Naive thymus-derived CD4-positive, alpha-beta T cell (primary cell): ENCODE measurements around the gene PHGDH. TPM values are rescaled to one million over a fixed set of nuclear protein-coding genes. Genes with fewer than 3 reads are reported as not detected.

Experiments
- ATAC-seq: fragments of 150-1000 bp; cut with Tn5 transposase; 2 replicates; pipeline ENCODE4 v1.10.0; 2021; ENCODE audit warnings: mild to moderate bottlenecking, moderate library complexity
- CTCF ChIA-PET: fragments of 350-600 bp; sonication (Branson Sonifier 250); formaldehyde crosslinking; loops from one replicate; lab custom pipeline; 2021; ENCODE audit warnings: antibody characterized with exemption; lab: Charles Lee
- POLR2A ChIA-PET: fragments of 350-600 bp; sonication (Branson Sonifier 250); formaldehyde crosslinking; loops from one replicate; lab custom pipeline; 2021; ENCODE audit warnings: antibody characterized with exemption, inconsistent platforms; lab: Charles Lee
- DNase-seq, 9 donors: peaks; one replicate each; pipeline versions ENCODE4 v3.0.0 to v3.0.0-alpha.2; 2020 to 2022; ENCODE audit warnings: mixed read lengths in 1 of 9
- H3K27ac ChIP-seq: one replicate; pipeline ENCODE4 v1.7.0; 2013; ENCODE audit warnings: mild to moderate bottlenecking, low read depth, low read length, moderate library complexity
- H3K27me3 ChIP-seq, 2 donors: one replicate each; pipeline ENCODE4 v1.7.0; 2013; ENCODE audit warnings: low read length in 2 of 2, mild to moderate bottlenecking in 2 of 2, moderate library complexity in 2 of 2; ENCODE audit not compliant: control insufficient read depth in 2 of 2, insufficient read depth in 2 of 2
- H3K36me3 ChIP-seq, 3 experiments: 1 replicate in 2 of 3; 2 replicates in 1 of 3; pipeline ENCODE4 v1.7.0; 2013; ENCODE audit warnings: low read length in 3 of 3, mild to moderate bottlenecking in 3 of 3, moderate library complexity in 1 of 3; ENCODE audit not compliant: insufficient read depth in 3 of 3, control insufficient read depth in 2 of 3
- H3K4me1 ChIP-seq, 2 donors: one replicate each; pipeline ENCODE4 v1.7.0; 2013; ENCODE audit warnings: low read length in 2 of 2, mild to moderate bottlenecking in 2 of 2, moderate library complexity in 1 of 2; ENCODE audit not compliant: control insufficient read depth in 2 of 2, insufficient read depth in 2 of 2
- H3K4me3 ChIP-seq: 2 replicates; pipeline ENCODE4 v1.7.0; 2013; ENCODE audit warnings: mild to moderate bottlenecking, low read length
- H3K9me3 ChIP-seq, 3 experiments: 1 replicate in 2 of 3; 2 replicates in 1 of 3; pipeline ENCODE4 v1.7.0; 2013; ENCODE audit warnings: low read length in 3 of 3; ENCODE audit not compliant: control insufficient read depth in 2 of 3
- H3K27ac Mint-ChIP-seq, 9 donors: one replicate each; pipeline ENCODE4 v1.8.0; 2020 to 2022; ENCODE audit warnings: mixed read lengths in 9 of 9, mild to moderate bottlenecking in 8 of 9, moderate library complexity in 5 of 9, inconsistent platforms in 2 of 9
- H3K27me3 Mint-ChIP-seq, 5 donors: one replicate each; pipeline ENCODE4 v1.8.0; 2021 to 2022; ENCODE audit warnings: mixed read lengths in 5 of 5, mild to moderate bottlenecking in 1 of 5
- H3K36me3 Mint-ChIP-seq, 5 donors: one replicate each; pipeline ENCODE4 v1.8.0; 2020 to 2022; ENCODE audit warnings: mixed read lengths in 5 of 5, mild to moderate bottlenecking in 3 of 5, inconsistent platforms in 1 of 5
- H3K4me1 Mint-ChIP-seq, 7 donors: one replicate each; pipeline ENCODE4 v1.8.0; 2020 to 2022; ENCODE audit warnings: mixed read lengths in 7 of 7, mild to moderate bottlenecking in 3 of 7, inconsistent platforms in 1 of 7
- H3K4me3 Mint-ChIP-seq, 10 donors: one replicate each; pipeline ENCODE4 v1.8.0; 2020 to 2022; ENCODE audit warnings: mild to moderate bottlenecking in 10 of 10, mixed read lengths in 10 of 10, moderate library complexity in 6 of 10, inconsistent platforms in 2 of 10
- H3K9me3 Mint-ChIP-seq, 11 donors: one replicate each; pipeline ENCODE4 v1.8.0; 2020 to 2022; ENCODE audit warnings: mixed read lengths in 11 of 11, mild to moderate bottlenecking in 4 of 11, inconsistent platforms in 1 of 11, moderate library complexity in 1 of 11
- intact Hi-C, 2 donors: fragments of 100-400 bp; cut with micrococcal nuclease; formaldehyde crosslinking; loops; one replicate each; pipeline ENCODE4 v1.15.1; 2023
- polyA plus RNA-seq, 2 donors: library from polyadenylated mRNA; unstranded; fragments of 300-500 nt; fragmentation: Illumina TruSeq; gene quantifications; one replicate each; pipeline ENCODE4 v1.2.3, GENCODE V29; 2021
- total RNA-seq, 6 experiments: library from RNA in 5 of 6; stranded (reverse) in 5 of 6; gene quantifications; 1 replicate in 5 of 6; 2 replicates in 1 of 6; pipeline ENCODE4 v1.2.3 and lab custom pipeline; 2021 to 2026

PHGDH gene
- total and polyA plus RNA-seq, 7 experiments from 2014 or later, result 6.9 to 79.5 (median 18.8) TPM

GRCh38 chr1:119778886-119779560 is 67.3 kb downstream of the PHGDH start:
- H3K4me3 Mint-ChIP-seq, result no peak overlapping the region
- intact Hi-C loops, result no loop called here
- no peaks in the 10 kb centered on the region for H3K27me3 ChIP-seq
- no peak overlapping the region for H3K27ac ChIP-seq
- CTCF ChIA-PET, result no interaction called here
- H3K36me3 ChIP-seq, result no peaks in the 10 kb centered on the region
- DNase-seq (no peak), ATAC-seq (no peak)
- H3K4me3 ChIP-seq, result no peak overlapping the region
- no peaks in the 10 kb centered on the region for H3K36me3 Mint-ChIP-seq
- peaks cover 0 to 11% (median 0%) of the 10 kb centered on the region in 7 donors for H3K4me1 Mint-ChIP-seq
- H3K4me1 ChIP-seq, result no peaks in the 10 kb centered on the region
- no peaks in the 10 kb centered on the region for H3K9me3 ChIP-seq
- no peaks in the 10 kb centered on the region for H3K9me3 Mint-ChIP-seq
- H3K27me3 Mint-ChIP-seq, result peaks cover 0 to 53% (median 10%) of the 10 kb centered on the region in 5 donors
- POLR2A ChIA-PET, result no interaction called here
- H3K27ac Mint-ChIP-seq, result no peak overlapping the region

- DNase-seq (no peak), ATAC-seq (no peak)
- intact Hi-C loops, result no loop called here
- H3K4me3 Mint-ChIP-seq, result no peak overlapping the region
- Histone ChIP-seq H3K4me3 (no peak overlapping the region), H3K9me3 (no peaks in the 10 kb centered on the region), H3K4me1 (no peaks in the 10 kb centered on the region), H3K27me3 (no peaks in the 10 kb centered on the region), H3K36me3 (no peaks in the 10 kb centered on the region), H3K27ac (no peak overlapping the region)
- peak overlapping the region in 1 of 9 donors; percentile 55 for H3K27ac Mint-ChIP-seq
- no peaks in the 10 kb centered on the region for H3K9me3 Mint-ChIP-seq
- H3K36me3 Mint-ChIP-seq, result no peaks in the 10 kb centered on the region
- peaks cover 0 to 15% (median 0%) of the 10 kb centered on the region in 7 donors for H3K4me1 Mint-ChIP-seq
- H3K27me3 Mint-ChIP-seq, result peaks cover 0 to 58% (median 12%) of the 10 kb centered on the region in 5 donors
- POLR2A ChIA-PET, result no interaction called here
- CTCF ChIA-PET, result no interaction called here
Measured at GRCh38 chr1:119779869-119780356, 68.2 kb downstream of the PHGDH start.

GRCh38 chr1:119781434-119782210 is 69.9 kb downstream of the PHGDH start:
- no peak for ATAC-seq
- Histone ChIP-seq H3K4me3 (no peak overlapping the region), H3K4me1 (no peaks in the 10 kb centered on the region), H3K27ac (no peak overlapping the region), H3K27me3 (no peaks in the 10 kb centered on the region), H3K9me3 (no peaks in the 10 kb centered on the region), H3K36me3 (no peaks in the 10 kb centered on the region)
- H3K36me3 Mint-ChIP-seq, result no peaks in the 10 kb centered on the region
- H3K27me3 Mint-ChIP-seq, result peaks cover 0 to 52% (median 9%) of the 10 kb centered on the region in 5 donors
- peaks cover 0 to 30% (median 0%) of the 10 kb centered on the region in 7 donors for H3K4me1 Mint-ChIP-seq
- intact Hi-C loops, result no loop called here
- H3K4me3 Mint-ChIP-seq, result no peak overlapping the region
- DNase-seq, result no peak
- ChIA-PET CTCF (no interaction called here), POLR2A (no interaction called here)
- no peak overlapping the region for H3K27ac Mint-ChIP-seq
- H3K9me3 Mint-ChIP-seq, result no peaks in the 10 kb centered on the region

GRCh38 chr1:119782631-119783325 is 71.0 kb downstream of the PHGDH start:
- no peak for DNase-seq
- peaks cover 0 to 52% (median 7%) of the 10 kb centered on the region in 5 donors for H3K27me3 Mint-ChIP-seq
- Histone ChIP-seq H3K27me3 (no peaks in the 10 kb centered on the region), H3K4me1 (no peaks in the 10 kb centered on the region), H3K4me3 (no peak overlapping the region), H3K9me3 (no peaks in the 10 kb centered on the region), H3K36me3 (no peaks in the 10 kb centered on the region), H3K27ac (no peak overlapping the region)
- no peaks in the 10 kb centered on the region for H3K9me3 Mint-ChIP-seq
- peaks cover 0 to 1% (median 0%) of the 10 kb centered on the region in 5 donors for H3K36me3 Mint-ChIP-seq
- peak overlapping the region in 1 of 9 donors; percentile 31 for H3K27ac Mint-ChIP-seq
- no peak for ATAC-seq
- POLR2A ChIA-PET, result no interaction called here
- CTCF ChIA-PET, result no interaction called here
- intact Hi-C loops, result no loop called here
- H3K4me3 Mint-ChIP-seq, result no peak overlapping the region
- H3K4me1 Mint-ChIP-seq, result peaks cover 0 to 36% (median 0%) of the 10 kb centered on the region in 7 donors

GRCh38 chr1:119783354-119784185 is 71.8 kb downstream of the PHGDH start:
- H3K36me3 ChIP-seq, result no peaks in the 10 kb centered on the region
- H3K9me3 ChIP-seq, result no peaks in the 10 kb centered on the region
- intact Hi-C loops, result no loop called here
- no peak for DNase-seq
- no peak for ATAC-seq
- CTCF ChIA-PET, result no interaction called here
- no peaks in the 10 kb centered on the region for H3K27me3 ChIP-seq
- Mint-ChIP-seq H3K27ac (peak overlapping the region in 2 of 9 donors; percentile 18 to 31), H3K27me3 (peaks cover 0 to 52% (median 7%) of the 10 kb centered on the region in 5 donors), H3K4me3 (no peak overlapping the region), H3K36me3 (peaks cover 0 to 1% (median 0%) of the 10 kb centered on the region in 5 donors), H3K9me3 (no peaks in the 10 kb centered on the region), H3K4me1 (peaks cover 0 to 37% (median 0%) of the 10 kb centered on the region in 7 donors)
- no peaks in the 10 kb centered on the region for H3K4me1 ChIP-seq
- H3K27ac ChIP-seq, result no peak overlapping the region
- POLR2A ChIA-PET, result no interaction called here
- H3K4me3 ChIP-seq, result no peak overlapping the region

GRCh38 chr1:119784191-119784781 is 72.6 kb downstream of the PHGDH start:
- no peaks in the 10 kb centered on the region for H3K4me1 ChIP-seq
- ChIA-PET CTCF (no interaction called here), POLR2A (no interaction called here)
- H3K36me3 ChIP-seq, result no peaks in the 10 kb centered on the region
- no peaks in the 10 kb centered on the region for H3K9me3 ChIP-seq
- intact Hi-C loops, result no loop called here
- ATAC-seq (no peak), DNase-seq (no peak)
- Mint-ChIP-seq H3K36me3 (peaks cover 0 to 1% (median 0%) of the 10 kb centered on the region in 5 donors), H3K27me3 (peaks cover 0 to 49% (median 9%) of the 10 kb centered on the region in 5 donors), H3K4me1 (peaks cover 0 to 37% (median 0%) of the 10 kb centered on the region in 7 donors), H3K27ac (no peak overlapping the region), H3K4me3 (no peak overlapping the region), H3K9me3 (no peaks in the 10 kb centered on the region)
- H3K27ac ChIP-seq, result no peak overlapping the region
- no peaks in the 10 kb centered on the region for H3K27me3 ChIP-seq
- no peak overlapping the region for H3K4me3 ChIP-seq
